ENCODE results near the gene GXYLT2.

Gene GXYLT2

GRCh38 chr3:72930754-72931153 lies 42.9 kb downstream of the GXYLT2 start:
- DNase-seq (ENCODE audit: extremely low read depth in 1 of 2, low read depth in 1 of 2) = no peak

GRCh38 chr3:72932416-72932815 lies 44.6 kb downstream of the GXYLT2 start:
- no peak for DNase-seq (ENCODE audit: extremely low read depth in 1 of 2, low read depth in 1 of 2)

GRCh38 chr3:72938471-72939265 lies 50.8 kb downstream of the GXYLT2 start:
- no peak for DNase-seq (ENCODE audit: extremely low read depth in 1 of 2, low read depth in 1 of 2)

- no peak for DNase-seq (ENCODE audit: extremely low read depth in 1 of 2, low read depth in 1 of 2)
Observed at GRCh38 chr3:72941245-72941644, 53.4 kb downstream of the GXYLT2 start.

GRCh38 chr3:72942427-72942826 lies 54.6 kb downstream of the GXYLT2 start:
- no peak for DNase-seq (ENCODE audit: extremely low read depth in 1 of 2, low read depth in 1 of 2)

- no peak for DNase-seq (ENCODE audit: extremely low read depth in 1 of 2, low read depth in 1 of 2)
Observed at GRCh38 chr3:72944696-72945095, 56.9 kb downstream of the GXYLT2 start.

GRCh38 chr3:72947715-72948490 lies 60.1 kb downstream of the GXYLT2 start:
- no peak for DNase-seq (ENCODE audit: extremely low read depth in 1 of 2, low read depth in 1 of 2)

GRCh38 chr3:72949016-72949415 lies 61.2 kb downstream of the GXYLT2 start:
- DNase-seq (ENCODE audit: extremely low read depth in 1 of 2, low read depth in 1 of 2) = no peak

- no peak for DNase-seq (ENCODE audit: extremely low read depth in 1 of 2, low read depth in 1 of 2)
Observed at GRCh38 chr3:72950372-72950771, 62.5 kb downstream of the GXYLT2 start.

GRCh38 chr3:72950801-72951200 lies 63.0 kb downstream of the GXYLT2 start:
- DNase-seq (ENCODE audit: extremely low read depth in 1 of 2, low read depth in 1 of 2) = no peak

GRCh38 chr3:72951259-72951722 lies 63.4 kb downstream of the GXYLT2 start:
- no peak for DNase-seq (ENCODE audit: extremely low read depth in 1 of 2, low read depth in 1 of 2)

- no peak for DNase-seq (ENCODE audit: extremely low read depth in 1 of 2, low read depth in 1 of 2)
Observed at GRCh38 chr3:72953325-72953956, 65.6 kb downstream of the GXYLT2 start.

GRCh38 chr3:72957297-72957696 lies 69.5 kb downstream of the GXYLT2 start:
- DNase-seq (ENCODE audit: extremely low read depth in 1 of 2, low read depth in 1 of 2) = no peak

- no peak for DNase-seq (ENCODE audit: extremely low read depth in 1 of 2, low read depth in 1 of 2)
Observed at GRCh38 chr3:72959336-72959735, 71.5 kb downstream of the GXYLT2 start.

- no peak for DNase-seq (ENCODE audit: extremely low read depth in 1 of 2, low read depth in 1 of 2)
Observed at GRCh38 chr3:72960812-72961518, 73.1 kb downstream of the GXYLT2 start.

- no peak for DNase-seq (ENCODE audit: extremely low read depth in 1 of 2, low read depth in 1 of 2)
Observed at GRCh38 chr3:72961752-72962151, 73.9 kb downstream of the GXYLT2 start.

GRCh38 chr3:72962317-72962716 lies 74.5 kb downstream of the GXYLT2 start:
- DNase-seq (ENCODE audit: extremely low read depth in 1 of 2, low read depth in 1 of 2) = no peak

GRCh38 chr3:72964633-72965032 lies 76.8 kb downstream of the GXYLT2 start:
- DNase-seq (ENCODE audit: extremely low read depth in 1 of 2, low read depth in 1 of 2) = no peak

GRCh38 chr3:72968266-72968664 lies 80.4 kb downstream of the GXYLT2 start:
- DNase-seq (ENCODE audit: extremely low read depth in 1 of 2, low read depth in 1 of 2) = no peak

GRCh38 chr3:72969766-72970165 lies 81.9 kb downstream of the GXYLT2 start:
- no peak for DNase-seq (ENCODE audit: extremely low read depth in 1 of 2, low read depth in 1 of 2)

- no peak for DNase-seq (ENCODE audit: extremely low read depth in 1 of 2, low read depth in 1 of 2)
Observed at GRCh38 chr3:72970942-72971341, 83.1 kb downstream of the GXYLT2 start.
